Measurements from ENCODE around the gene EIF2S2.
A peak's percentile ranks its signal among the peaks of the same experiment; 100 is the strongest.

DNA sequence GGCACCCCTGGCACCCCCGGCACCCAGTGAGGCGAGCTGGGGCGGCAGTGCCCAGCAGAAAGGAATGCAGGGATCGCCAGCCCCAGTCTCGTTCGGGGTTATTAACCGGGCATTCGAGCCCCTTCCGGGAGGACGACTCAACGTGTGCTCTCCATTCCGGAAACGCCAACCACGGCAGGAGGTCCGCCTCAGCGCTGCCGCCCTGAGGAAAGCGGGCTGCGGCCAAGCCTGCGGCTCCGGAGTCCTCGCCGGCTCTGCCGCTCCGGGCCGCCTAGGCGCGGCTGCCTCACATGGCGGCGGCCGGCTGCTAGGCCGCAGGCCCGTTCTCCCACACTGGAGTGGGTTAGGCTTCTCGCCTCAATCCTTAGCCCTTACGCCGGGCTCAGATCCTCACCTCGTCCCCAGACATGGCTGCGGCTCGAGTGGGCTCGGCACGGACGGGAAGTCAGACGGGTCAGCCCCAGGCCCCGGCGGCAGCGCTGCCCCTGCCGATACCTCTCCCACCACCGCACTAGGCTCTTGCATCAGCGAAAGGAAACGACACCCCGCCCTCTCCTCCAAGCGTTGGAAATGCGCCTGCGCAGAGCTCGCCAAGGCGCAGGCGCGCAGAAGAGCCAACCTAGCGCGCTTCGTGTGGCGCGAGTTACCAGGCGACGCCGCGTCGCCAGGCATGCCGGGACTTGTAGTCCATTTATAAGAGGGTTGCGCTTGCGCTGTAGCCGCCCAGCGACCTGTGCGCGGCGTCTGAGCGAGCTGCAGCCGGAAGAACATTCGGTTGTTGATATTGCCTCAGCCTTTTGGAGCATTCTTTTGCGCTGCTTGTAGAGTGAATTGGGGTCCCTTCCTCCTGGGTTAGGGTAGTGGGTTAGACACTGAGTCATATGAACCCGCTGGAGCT lies at the start of gene EIF2S2:
- TF ChIP-seq, protein P1, sequence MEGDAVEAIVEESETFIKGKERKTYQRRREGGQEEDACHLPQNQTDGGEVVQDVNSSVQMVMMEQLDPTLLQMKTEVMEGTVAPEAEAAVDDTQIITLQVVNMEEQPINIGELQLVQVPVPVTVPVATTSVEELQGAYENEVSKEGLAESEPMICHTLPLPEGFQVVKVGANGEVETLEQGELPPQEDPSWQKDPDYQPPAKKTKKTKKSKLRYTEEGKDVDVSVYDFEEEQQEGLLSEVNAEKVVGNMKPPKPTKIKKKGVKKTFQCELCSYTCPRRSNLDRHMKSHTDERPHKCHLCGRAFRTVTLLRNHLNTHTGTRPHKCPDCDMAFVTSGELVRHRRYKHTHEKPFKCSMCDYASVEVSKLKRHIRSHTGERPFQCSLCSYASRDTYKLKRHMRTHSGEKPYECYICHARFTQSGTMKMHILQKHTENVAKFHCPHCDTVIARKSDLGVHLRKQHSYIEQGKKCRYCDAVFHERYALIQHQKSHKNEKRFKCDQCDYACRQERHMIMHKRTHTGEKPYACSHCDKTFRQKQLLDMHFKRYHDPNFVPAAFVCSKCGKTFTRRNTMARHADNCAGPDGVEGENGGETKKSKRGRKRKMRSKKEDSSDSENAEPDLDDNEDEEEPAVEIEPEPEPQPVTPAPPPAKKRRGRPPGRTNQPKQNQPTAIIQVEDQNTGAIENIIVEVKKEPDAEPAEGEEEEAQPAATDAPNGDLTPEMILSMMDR (IDR thresholded peaks at IDR 0.05): peak in 2 of 4 experiments; percentile 10 to 46
- TF ChIP-seq EP300 (IDR thresholded peaks at IDR 0.05): no peak
- peak; percentile 99 for TF ChIP-seq POLR2AphosphoS5 (IDR thresholded peaks at IDR 0.05)
- peak; percentile 95 to 97 for TF ChIP-seq POLR2A (IDR thresholded peaks at IDR 0.05)

Measured in gastroesophageal sphincter (tissue), 3 donors.